Measurements from ENCODE around the gene PKN3.

PKN3 gene

DNA sequence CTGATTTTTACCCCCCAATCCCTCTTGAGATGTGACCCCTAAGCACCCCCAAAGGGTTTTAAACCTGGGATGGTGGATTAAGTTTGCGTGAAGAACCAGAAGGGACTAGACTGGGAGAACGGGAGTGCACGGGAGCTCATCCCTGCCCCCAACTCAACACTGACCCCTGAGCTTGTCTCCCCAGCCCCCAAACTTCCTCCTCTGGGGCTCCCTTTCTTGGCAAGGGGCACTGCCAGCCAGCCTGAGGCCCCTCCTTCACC is 18.3 kb upstream of the PKN3 start:
- Histone ChIP-seq H3K27me3 (ENCODE audit: insufficient read depth, low read depth, severe bottlenecking) (no peaks in the 10 kb centered on the region), H3K9me3 (ENCODE audit: severe bottlenecking) (no peaks in the 10 kb centered on the region), H3K27ac (peak overlapping the region; percentile 92), H3K4me3 (ENCODE audit: low read depth, low read length) (peak overlapping the region; percentile 67), H3K36me3 (0 out of 2 replicates have a peak, but pooled peaks cover 3% of the 10 kb centered on the region)
- TF ChIP-seq CTCF (IDR thresholded peaks at IDR 0.05; ENCODE audit: low read depth, low read length): no peak
- DNase-seq: no peak

- Histone ChIP-seq H3K9me3 (ENCODE audit: severe bottlenecking) (no peaks in the 10 kb centered on the region), H3K27ac (peak overlapping the region; percentile 92), H3K36me3 (0 out of 2 replicates have a peak, but pooled peaks cover 3% of the 10 kb centered on the region), H3K27me3 (ENCODE audit: insufficient read depth, low read depth, severe bottlenecking) (no peaks in the 10 kb centered on the region), H3K4me3 (ENCODE audit: low read depth, low read length) (peak overlapping the region; percentile 67)
- peak; percentile 92 for DNase-seq
- TF ChIP-seq CTCF (IDR thresholded peaks at IDR 0.05; ENCODE audit: low read depth, low read length): no peak
Measured at GRCh38 chr9:128684325-128685199, 17.7 kb upstream of the PKN3 start.

DNA sequence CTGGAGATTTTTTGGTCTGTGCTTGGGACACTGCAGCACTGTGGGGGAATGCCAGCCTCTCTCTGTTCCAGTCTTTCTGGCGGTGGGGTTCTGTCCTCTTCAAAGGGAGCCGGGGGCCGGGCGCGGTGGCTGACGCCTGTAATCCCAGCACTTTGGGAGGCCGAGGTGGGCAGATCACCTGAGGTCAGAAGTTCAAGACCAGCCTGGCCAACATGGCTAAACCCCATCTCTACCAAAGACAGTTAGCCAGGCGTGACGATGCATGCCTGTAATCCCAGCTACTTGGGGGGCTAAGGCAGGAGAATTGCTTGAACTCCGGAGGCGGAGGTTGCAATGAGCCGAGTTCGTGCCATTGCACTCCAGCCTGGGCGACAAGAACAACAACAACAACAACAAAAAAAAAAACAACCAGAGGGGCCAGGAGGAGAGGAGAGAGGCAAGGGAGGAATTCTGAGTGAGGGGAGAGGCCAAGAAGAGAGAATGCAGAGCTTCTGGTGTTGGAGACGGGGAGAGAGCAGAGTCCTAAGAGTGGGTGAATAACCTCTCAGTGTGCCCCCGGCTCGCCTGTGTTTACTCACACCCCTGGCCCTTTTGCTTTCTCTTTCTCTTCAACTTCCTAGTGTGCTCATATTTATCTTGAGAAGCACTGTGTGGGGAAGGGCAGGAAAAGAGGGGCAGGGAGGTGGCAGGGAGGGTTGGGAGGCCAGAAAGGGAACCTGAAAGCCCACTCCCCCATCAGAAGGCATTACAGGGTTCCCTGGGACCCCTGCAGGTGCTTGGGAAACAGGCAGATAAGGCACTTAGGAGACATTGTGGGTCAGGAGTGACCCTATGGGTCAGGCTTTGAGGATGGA is 16.4 kb upstream of the PKN3 start:
- no peaks in the 10 kb centered on the region for H3K9me3 ChIP-seq (ENCODE audit: severe bottlenecking)
- H3K36me3 ChIP-seq: peaks cover 12% of the 10 kb centered on the region
- DNase-seq: peak; percentile 68
- peak overlapping the region; percentile 7 for H3K4me3 ChIP-seq (ENCODE audit: low read depth, low read length)
- no peak for TF ChIP-seq CTCF (IDR thresholded peaks at IDR 0.05; ENCODE audit: low read depth, low read length)
- H3K27ac ChIP-seq: peak overlapping the region; percentile 92
- no peaks in the 10 kb centered on the region for H3K27me3 ChIP-seq (ENCODE audit: insufficient read depth, low read depth, severe bottlenecking)

DNA sequence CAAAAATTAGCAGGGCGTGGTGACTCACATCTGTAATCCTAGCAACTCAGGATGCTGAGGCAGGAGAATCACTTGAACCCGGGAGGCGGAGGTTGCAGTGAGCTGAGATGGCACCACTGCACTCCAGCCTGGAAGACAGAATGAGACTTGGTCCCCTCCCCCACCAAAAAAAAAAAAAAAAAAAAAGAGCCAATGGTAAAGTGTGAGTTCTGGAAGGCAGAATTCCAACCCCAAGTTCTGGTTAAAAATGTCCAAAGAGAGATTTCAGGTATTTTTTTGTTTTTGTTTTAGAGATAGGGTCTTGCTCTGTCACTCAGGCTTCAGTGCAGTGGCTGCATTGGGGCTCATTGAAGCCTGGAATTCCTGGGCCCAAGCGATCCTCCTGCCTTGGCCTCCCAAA is 14.8 kb upstream of the PKN3 start:
- H3K9me3 ChIP-seq (ENCODE audit: severe bottlenecking): no peaks in the 10 kb centered on the region
- H3K27me3 ChIP-seq (ENCODE audit: insufficient read depth, low read depth, severe bottlenecking): no peaks in the 10 kb centered on the region
- no peak for DNase-seq
- no peak overlapping the region for H3K4me3 ChIP-seq (ENCODE audit: low read depth, low read length)
- H3K36me3 ChIP-seq: peaks cover 28% of the 10 kb centered on the region
- peak overlapping the region; percentile 98 for H3K27ac ChIP-seq
- no peak for TF ChIP-seq CTCF (IDR thresholded peaks at IDR 0.05; ENCODE audit: low read depth, low read length)

DNA sequence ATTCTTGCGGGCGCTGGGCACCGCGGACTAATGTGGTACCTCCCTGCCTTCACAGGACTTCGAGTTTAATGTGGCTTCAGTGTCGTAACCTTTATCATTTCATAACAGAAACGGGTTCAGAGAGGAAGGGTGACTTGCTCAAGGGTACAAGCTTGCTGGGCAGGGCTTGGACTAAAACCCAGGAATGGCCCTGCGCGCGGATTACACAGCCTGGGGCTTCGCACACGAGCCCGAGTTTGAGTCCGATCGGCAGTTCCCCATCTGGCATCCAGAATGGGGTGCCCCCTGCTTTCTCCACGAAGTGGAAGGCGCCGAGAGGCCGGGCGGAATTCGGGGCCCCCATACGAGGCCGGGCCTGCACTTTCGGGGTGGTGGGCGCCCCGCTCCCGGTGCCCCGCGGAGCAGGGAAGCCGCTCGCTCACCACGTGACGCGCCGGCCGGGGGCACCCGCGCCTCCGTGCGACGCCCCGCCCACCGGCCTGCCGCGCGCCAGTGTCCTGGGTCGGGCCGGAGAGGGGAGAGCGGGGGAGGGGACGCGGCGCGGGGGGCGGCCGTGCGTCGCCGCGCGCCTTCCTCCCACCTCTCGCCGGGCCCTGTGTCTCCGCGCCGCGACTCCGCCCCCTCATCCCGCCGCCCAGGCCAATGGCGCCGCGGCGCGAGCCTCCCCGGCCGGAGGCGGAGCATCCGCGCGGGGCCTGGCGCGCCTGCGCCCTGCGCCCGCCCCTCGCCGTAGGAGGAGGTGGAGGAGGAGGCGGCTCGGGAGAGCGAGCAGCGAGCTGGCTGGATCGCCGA is 13.6 kb upstream of the PKN3 start, which contains the start of gene SET:
TSS of gene SET (plus strand) at position 722 of the 792 bp plus-strand sequence. CDS start 361 bp downstream, outside the sequence.
- Histone ChIP-seq H3K9me3 (ENCODE audit: severe bottlenecking) (no peaks in the 10 kb centered on the region), H3K4me3 (ENCODE audit: low read depth, low read length) (peak within 1 kb of the TSS; percentile 76), H3K36me3 (peaks cover 40% of the 10 kb centered on the region), H3K27me3 (ENCODE audit: insufficient read depth, low read depth, severe bottlenecking) (no peaks in the 10 kb centered on the region), H3K27ac (peak within 1 kb of the TSS; percentile 98)
- TF ChIP-seq CTCF (IDR thresholded peaks at IDR 0.05; ENCODE audit: low read depth, low read length): no peak
- DNase-seq: peak; percentile 98

All from WERI-Rb-1 (cell line).